Fibroblast of the aortic adventitia (primary cell): Measurements from ENCODE around the gene STAP1. TPM values are rescaled to one million over a fixed set of nuclear protein-coding genes. Genes with fewer than 3 reads are reported as not detected.
"Not testable (repeated sequence)": the region's sequence is repeated elsewhere in the genome, so short reads cannot be mapped to it uniquely, and the experiment has no call there.

Experiments used
- DNase-seq: peaks from one replicate; pipeline ENCODE4 v3.0.0-alpha.2; 2010; ENCODE audit warnings: low read depth
- H3K4me3 ChIP-seq: 2 replicates; pipeline ENCODE4 v1.5.1; 2011; ENCODE audit warnings: low read depth, mild to moderate bottlenecking, control low read depth, low read length, moderate library complexity
- CTCF ChIP-seq: IDR thresholded peaks from 2 replicates; pipeline ENCODE4 v1.5.1; 2011; ENCODE audit warnings: mild to moderate bottlenecking, low read length, control low read depth, inconsistent platforms; ENCODE audit not compliant: insufficient read depth
- total RNA-seq: library from RNA; depleted of rRNA; stranded (reverse); fragments of >200 nt; gene quantifications from 2 replicates; pipeline ENCODE4 v1.2.3, GENCODE V29; 2012; ENCODE audit warnings: low replicate concordance

STAP1 gene
- total RNA-seq, 1 donor = not detected

GRCh38 chr4:67614186-67614585, 55.7 kb downstream of the STAP1 start:
- no peak for TF ChIP-seq CTCF
- no peak for DNase-seq
- H3K4me3 ChIP-seq = no peak overlapping the region

GRCh38 chr4:67615119-67615518, 56.6 kb downstream of the STAP1 start:
- no peak for DNase-seq
- H3K4me3 ChIP-seq = no peak overlapping the region
- no peak for TF ChIP-seq CTCF

GRCh38 chr4:67616478-67616877, 58.0 kb downstream of the STAP1 start:
- H3K4me3 ChIP-seq = no peak overlapping the region
- no peak for TF ChIP-seq CTCF
- no peak for DNase-seq

- no peak for TF ChIP-seq CTCF
- DNase-seq = no peak
- no peak overlapping the region for H3K4me3 ChIP-seq
Observed at GRCh38 chr4:67624939-67625338, 66.4 kb downstream of the STAP1 start.

GRCh38 chr4:67632492-67632891, 74.0 kb downstream of the STAP1 start:
- no peak for TF ChIP-seq CTCF
- DNase-seq = no peak
- no peak overlapping the region for H3K4me3 ChIP-seq

- TF ChIP-seq CTCF = no peak
- DNase-seq = no peak
Observed at GRCh38 chr4:67634741-67635140, 76.2 kb downstream of the STAP1 start.

GRCh38 chr4:67635331-67635730, 76.8 kb downstream of the STAP1 start:
- no peak overlapping the region for H3K4me3 ChIP-seq
- no peak for DNase-seq
- no peak for TF ChIP-seq CTCF

More at GRCh38 chr4:67634741-67635140, 76.2 kb downstream of the STAP1 start:
- no peak overlapping the region for H3K4me3 ChIP-seq

GRCh38 chr4:67636978-67637377, 78.5 kb downstream of the STAP1 start:
- not testable (repeated sequence) for H3K4me3 ChIP-seq, DNase-seq
